ENCODE measurements around the gene CA5B. TPM values are rescaled to one million over a fixed set of nuclear protein-coding genes. Genes with fewer than 3 reads are reported as not detected.

The CA5B gene
- total and polyA plus RNA-seq, 2 donors (not counting 1 experiment from before 2014, with no cell fraction given), result 17.2 to 25.1 TPM

- DNase-seq, result no peak
- no peaks in the 10 kb centered on the region for H4K20me1 ChIP-seq (ENCODE audit: control insufficient read depth, insufficient read depth, low read length, poor library complexity, severe bottlenecking)
- no peaks in the 10 kb centered on the region for H3K27me3 ChIP-seq (replicated peaks in 1 of 4; ENCODE audit: control extremely low read depth in 1 of 4, control insufficient read depth in 3 of 4, insufficient read depth in 4 of 4, low read length in 3 of 4)
- Mint-ChIP-seq H3K4me1 (no peaks in the 10 kb centered on the region), H3K9me3 (ENCODE audit: insufficient read depth) (no peaks in the 10 kb centered on the region), H3K27ac (no peak overlapping the region), H3K4me3 (no peak overlapping the region), H3K27me3 (no peaks in the 10 kb centered on the region)
- intact Hi-C loops (cut with micrococcal nuclease), result no loop called here
- H3K4me1 ChIP-seq (ENCODE audit: control insufficient read depth in 2 of 2, insufficient read depth in 2 of 2, low read length in 2 of 2), result no peaks in the 10 kb centered on the region
- no peak for ATAC-seq (ENCODE audit: low read depth)
- TF ChIP-seq CTCF (IDR thresholded peaks at IDR 0.05), result no peak
- TF ChIP-seq EZH2 (IDR thresholded peaks at IDR 0.05; ENCODE audit: borderline replicate concordance, insufficient read depth, low read depth, low read length, poor library complexity, severe bottlenecking), result no peak
- CTCF ChIA-PET, result no interaction called here
- H3K36me3 ChIP-seq (replicated peaks in 1 of 2; ENCODE audit: control extremely low read depth in 1 of 2, control insufficient read depth in 1 of 2, extremely low read depth in 1 of 2, insufficient read depth in 2 of 2, low read length in 1 of 2), result peaks cover 0 to 1% of the 10 kb centered on the region in 2 experiments
- H3K27ac ChIP-seq (ENCODE audit: low read length in 2 of 2), result no peak overlapping the region
- H3K9ac ChIP-seq (ENCODE audit: low read length), result no peak overlapping the region
- H3K4me3 ChIP-seq (ENCODE audit: control extremely low read depth in 1 of 5, extremely low read depth in 1 of 5, insufficient read depth in 1 of 5, low read depth in 2 of 5, low read length in 4 of 5), result no peak overlapping the region
- H2AFZ ChIP-seq (ENCODE audit: insufficient read depth, low read depth, low read length, poor library complexity, severe bottlenecking), result no peak overlapping the region
- H3K4me2 ChIP-seq (replicated peaks; ENCODE audit: low read depth, low read length, poor library complexity, severe bottlenecking), result no peak overlapping the region
- no peaks in the 10 kb centered on the region for H3K79me2 ChIP-seq (ENCODE audit: control insufficient read depth, insufficient read depth, low read length)
- H3K9me3 ChIP-seq (ENCODE audit: control extremely low read depth in 1 of 3, control insufficient read depth in 2 of 3, insufficient read depth in 1 of 3, low read length in 2 of 3), result no peaks in the 10 kb centered on the region
- WGBS (ENCODE audit: insufficient coverage), result no CpG with 5 or more reads among the region's 4 CpGs
- POLR2A ChIA-PET, result no interaction called here
These were observed 18.6 kb upstream of the CA5B start for GRCh38 chrX:15719324-15719968.

- Histone ChIP-seq H3K9ac (ENCODE audit: low read length) (no peak overlapping the region), H3K4me3 (ENCODE audit: control extremely low read depth in 1 of 5, extremely low read depth in 1 of 5, insufficient read depth in 1 of 5, low read depth in 2 of 5, low read length in 4 of 5) (no peak overlapping the region), H2AFZ (ENCODE audit: insufficient read depth, low read depth, low read length, poor library complexity, severe bottlenecking) (no peak overlapping the region), H4K20me1 (ENCODE audit: control insufficient read depth, insufficient read depth, low read length, poor library complexity, severe bottlenecking) (no peaks in the 10 kb centered on the region), H3K27ac (ENCODE audit: low read length in 2 of 2) (no peak overlapping the region), H3K9me3 (ENCODE audit: control extremely low read depth in 1 of 3, control insufficient read depth in 2 of 3, insufficient read depth in 1 of 3, low read length in 2 of 3) (no peaks in the 10 kb centered on the region), H3K27me3 (replicated peaks in 1 of 4; ENCODE audit: control extremely low read depth in 1 of 4, control insufficient read depth in 3 of 4, insufficient read depth in 4 of 4, low read length in 3 of 4) (no peaks in the 10 kb centered on the region), H3K36me3 (replicated peaks in 1 of 2; ENCODE audit: control extremely low read depth in 1 of 2, control insufficient read depth in 1 of 2, extremely low read depth in 1 of 2, insufficient read depth in 2 of 2, low read length in 1 of 2) (no peaks in the 10 kb centered on the region), H3K79me2 (ENCODE audit: control insufficient read depth, insufficient read depth, low read length) (no peaks in the 10 kb centered on the region), H3K4me1 (ENCODE audit: control insufficient read depth in 2 of 2, insufficient read depth in 2 of 2, low read length in 2 of 2) (no peaks in the 10 kb centered on the region), H3K4me2 (replicated peaks; ENCODE audit: low read depth, low read length, poor library complexity, severe bottlenecking) (no peak overlapping the region)
- no peak for ATAC-seq (ENCODE audit: low read depth)
- Mint-ChIP-seq H3K4me1 (no peaks in the 10 kb centered on the region), H3K4me3 (no peak overlapping the region), H3K27ac (no peak overlapping the region), H3K9me3 (ENCODE audit: insufficient read depth) (no peaks in the 10 kb centered on the region), H3K27me3 (no peaks in the 10 kb centered on the region)
- ChIA-PET POLR2A (no interaction called here), CTCF (no interaction called here)
- no CpG with 5 or more reads among the region's 1 CpG for WGBS (ENCODE audit: insufficient coverage)
- no peak for DNase-seq
- TF ChIP-seq CTCF (IDR thresholded peaks at IDR 0.05), result no peak
- no peak for TF ChIP-seq EZH2 (IDR thresholded peaks at IDR 0.05; ENCODE audit: borderline replicate concordance, insufficient read depth, low read depth, low read length, poor library complexity, severe bottlenecking)
- intact Hi-C loops (cut with micrococcal nuclease), result no loop called here
These were observed 16.2 kb upstream of the CA5B start for GRCh38 chrX:15721911-15722310.
